HepG2 (cell line): ENCODE data around the gene PHF10. TPM values are rescaled to one million over a fixed set of nuclear protein-coding genes. Genes with fewer than 3 reads are reported as not detected.

Source experiments
- ATF2 ChIP-seq: sonication (generic); formaldehyde crosslinking; IDR thresholded peaks from 2 replicates; pipeline ENCODE4 v1.4.0; 2020; ENCODE audit warnings: missing genetic modification reagents
- CENPBD1 ChIP-seq: sonication (generic); formaldehyde crosslinking; IDR thresholded peaks from 2 replicates; pipeline ENCODE4 v1.8.0; 2022; ENCODE audit warnings: missing genetic modification reagents, low read depth, mild to moderate bottlenecking, borderline replicate concordance
- CREB3 ChIP-seq: sonication (generic); formaldehyde crosslinking; IDR thresholded peaks from 2 replicates; pipeline ENCODE4 v1.5.0; 2020; ENCODE audit warnings: missing genetic modification reagents
- CREM ChIP-seq, 2 experiments: sonication (generic) in 1 of 2; formaldehyde crosslinking in 1 of 2; IDR thresholded peaks; 2 replicates each; pipeline versions ENCODE4 v1.4.0 to v1.6.1; 2016 to 2020; ENCODE audit warnings: antibody characterized with exemption in 1 of 2, mild to moderate bottlenecking in 1 of 2, missing genetic modification reagents in 1 of 2
- E2F1 ChIP-seq: sonication (generic); formaldehyde crosslinking; IDR thresholded peaks from 2 replicates; pipeline ENCODE4 v1.5.0; 2020; ENCODE audit warnings: missing genetic modification reagents
- FOSL2 ChIP-seq: sonication (generic); formaldehyde crosslinking; IDR thresholded peaks from 2 replicates; pipeline ENCODE4 v1.4.0; 2020; ENCODE audit warnings: missing genetic modification reagents
- FOXA3 ChIP-seq: IDR thresholded peaks from 2 replicates; pipeline ENCODE4 v1.6.1; 2016; ENCODE audit warnings: missing genetic modification reagents, missing compliant biosample characterization
- HIC2 ChIP-seq: sonication (generic); formaldehyde crosslinking; IDR thresholded peaks from 2 replicates; pipeline ENCODE4 v1.9.0; 2022; ENCODE audit warnings: low read depth, missing genetic modification reagents
- HNF4G ChIP-seq, 2 experiments: sonication (generic) in 1 of 2; formaldehyde crosslinking in 1 of 2; IDR thresholded peaks; 2 replicates each; pipeline versions ENCODE4 v1.4.0 to v1.6.1; 2011 to 2020; ENCODE audit warnings: borderline replicate concordance in 2 of 2, low read depth in 2 of 2, mild to moderate bottlenecking in 2 of 2, low read length in 1 of 2, missing genetic modification reagents in 1 of 2, moderate library complexity in 1 of 2
- HOXA9 ChIP-seq: sonication (generic); formaldehyde crosslinking; IDR thresholded peaks from 2 replicates; pipeline ENCODE4 v1.8.1; 2022; ENCODE audit warnings: missing genetic modification reagents, mild to moderate bottlenecking, moderate library complexity, borderline replicate concordance
- NFKB2 ChIP-seq: sonication (generic); formaldehyde crosslinking; IDR thresholded peaks from 2 replicates; pipeline ENCODE4 v1.4.0; 2020; ENCODE audit warnings: missing genetic modification reagents, borderline replicate concordance
- NFYB ChIP-seq: sonication (generic); formaldehyde crosslinking; IDR thresholded peaks from 2 replicates; pipeline ENCODE4 v1.4.0; 2020; ENCODE audit warnings: missing genetic modification reagents
- ZBTB25 ChIP-seq: IDR thresholded peaks from 2 replicates; pipeline ENCODE4 v1.6.1; 2018; ENCODE audit warnings: missing genetic modification reagents
- ZNF326 ChIP-seq: sonication (generic); formaldehyde crosslinking; IDR thresholded peaks from 2 replicates; pipeline ENCODE4 v1.4.0; 2020; ENCODE audit warnings: missing genetic modification reagents, borderline replicate concordance
- ZNF367 ChIP-seq: sonication (generic); formaldehyde crosslinking; IDR thresholded peaks from 2 replicates; pipeline ENCODE4 v1.4.0; 2020; ENCODE audit warnings: missing genetic modification reagents, borderline replicate concordance
- ZNF543 ChIP-seq: sonication (generic); formaldehyde crosslinking; IDR thresholded peaks from 2 replicates; pipeline ENCODE4 v1.4.0; 2020; ENCODE audit warnings: mild to moderate bottlenecking, missing genetic modification reagents
- ZNF564 ChIP-seq: sonication (generic); formaldehyde crosslinking; IDR thresholded peaks from 2 replicates; pipeline ENCODE4 v1.8.1; 2023; ENCODE audit warnings: mild to moderate bottlenecking, missing genetic modification reagents
- ZNF629 ChIP-seq: sonication (generic); formaldehyde crosslinking; conservative IDR thresholded peaks from 2 replicates; pipeline ENCODE4 v1.5.0; 2020; ENCODE audit warnings: missing genetic modification reagents
- ZNF749 ChIP-seq: sonication (generic); formaldehyde crosslinking; IDR thresholded peaks from 2 replicates; pipeline ENCODE4 v1.8.0; 2022; ENCODE audit warnings: mild to moderate bottlenecking, missing genetic modification reagents, moderate library complexity, borderline replicate concordance
- ZSCAN12 ChIP-seq: sonication (generic); formaldehyde crosslinking; IDR thresholded peaks from 2 replicates; pipeline ENCODE4 v1.9.0; 2021; ENCODE audit warnings: mild to moderate bottlenecking, missing genetic modification reagents
- polyA plus RNA-seq, 8 experiments: library from polyadenylated mRNA; depleted of rRNA in 3 of 8; stranded (reverse) in 7 of 8; unstranded in 1 of 8; fragments of >200 nt; fragmentation: Illumina TruSeq in 4 of 8; extraction: Trizol in 4 of 8; gene quantifications; 2 replicates each; pipeline versions ENCODE4 v1.2.1 to v1.2.3, GENCODE V29; 2011 to 2016; ENCODE audit warnings: low read depth in 4 of 8, missing spikeins in 1 of 8, mixed read lengths in 1 of 8; ENCODE audit not compliant: insufficient read depth in 1 of 8
- total RNA-seq, 5 experiments: library from RNA; depleted of rRNA; stranded (reverse); fragments of >200 nt; fragmentation: Illumina TruSeq; extraction: Trizol; gene quantifications; 2 replicates each; pipeline ENCODE4 v1.2.3, GENCODE V29; 2016; ENCODE audit warnings: low read depth in 1 of 5

The PHF10 gene
- total and polyA plus RNA-seq, 2 of the 13 experiments (the other 11 are each of a cell fraction or from before 2014, with no cell fraction given), result 42.1 to 84.1 TPM

GRCh38 chr6:169725125-169726048 lies 1.1 kb upstream of the PHF10 start (continued):
- peak; percentile 10; the same call in 1 of the 2 replicates for TF ChIP-seq ZSCAN12 (CRISPR knock-in tag)
- no peak for TF ChIP-seq CENPBD1 (CRISPR knock-in tag)
- TF ChIP-seq HIC2 (CRISPR knock-in tag), result no peak; the same call in none of the 2 replicates
- 0 out of 2 replicates have a peak, but pooled peaks have one; percentile 36 for TF ChIP-seq ZNF543 (CRISPR knock-in tag)
- TF ChIP-seq NFYB (CRISPR knock-in tag), result no peak
- 0 out of 2 replicates have a peak, but pooled peaks have one; percentile 12 for TF ChIP-seq ZNF629
- peak; percentile 83 for TF ChIP-seq CREM (IDR thresholded peaks at IDR 0.05)
- TF ChIP-seq CREM (CRISPR knock-in tag; IDR thresholded peaks at IDR 0.05), result no peak
- peak; percentile 82; the same call in 1 of the 2 replicates for TF ChIP-seq ZNF367 (CRISPR knock-in tag)
- no peak for TF ChIP-seq CREB3 (CRISPR knock-in tag)
- peak; percentile 82; the same call in 1 of the 2 replicates for TF ChIP-seq NFKB2
- TF ChIP-seq ZNF749 (CRISPR knock-in tag), result no peak
- TF ChIP-seq FOSL2 (CRISPR knock-in tag), result peak; percentile 97
- no peak for TF ChIP-seq HOXA9
- TF ChIP-seq ZNF564 (CRISPR knock-in tag), result 0 out of 2 replicates have a peak, but pooled peaks have one; percentile 4
- no peak for TF ChIP-seq ZNF326 (CRISPR knock-in tag)
- peak; percentile 80; the same call in 1 of the 2 replicates for TF ChIP-seq HNF4G (IDR thresholded peaks at IDR 0.05; ENCODE audit: borderline replicate concordance, low read depth, low read length)
- no peak; the same call in 1 of the 2 replicates for TF ChIP-seq HNF4G (CRISPR knock-in tag; IDR thresholded peaks at IDR 0.05; ENCODE audit: borderline replicate concordance, low read depth)
- TF ChIP-seq FOXA3 (CRISPR knock-in tag), result peak; percentile 88
- peak; percentile 78 for TF ChIP-seq ZBTB25 (CRISPR knock-in tag)
- no peak for TF ChIP-seq E2F1 (CRISPR knock-in tag)
- peak; percentile 89 for TF ChIP-seq ATF2 (CRISPR knock-in tag)
